ENCODE data around the gene GHRL.

The GHRL gene

DNA sequence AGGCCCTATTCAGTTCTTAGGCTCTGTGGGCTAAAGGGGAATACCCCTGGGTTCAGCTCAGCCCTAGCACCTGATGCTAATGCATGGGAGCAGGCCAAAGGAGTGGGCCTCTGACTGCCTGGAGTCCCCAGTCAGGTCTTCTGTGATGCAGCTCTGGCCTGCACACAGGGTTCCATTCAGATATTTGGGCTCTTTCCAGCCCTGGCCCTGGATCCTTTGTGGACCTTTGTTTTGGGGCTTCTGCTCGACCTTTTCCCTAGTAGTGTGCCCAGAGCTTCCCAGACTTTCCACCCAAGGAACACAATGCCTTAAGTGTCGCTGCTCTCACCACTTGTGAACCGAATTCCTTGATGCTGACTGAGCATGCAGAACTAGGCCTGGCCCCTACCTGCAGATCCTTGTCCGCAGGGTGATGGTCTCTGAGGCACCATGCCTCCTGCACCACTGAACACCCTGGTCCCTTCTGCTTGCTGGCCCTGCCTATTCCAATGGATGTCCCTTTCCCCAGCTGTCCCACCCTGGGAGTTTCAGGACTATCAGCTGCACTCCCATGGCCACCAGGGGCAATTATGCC is 23.1 kb upstream of the GHRL start:
- TF ChIP-seq, protein P1, sequence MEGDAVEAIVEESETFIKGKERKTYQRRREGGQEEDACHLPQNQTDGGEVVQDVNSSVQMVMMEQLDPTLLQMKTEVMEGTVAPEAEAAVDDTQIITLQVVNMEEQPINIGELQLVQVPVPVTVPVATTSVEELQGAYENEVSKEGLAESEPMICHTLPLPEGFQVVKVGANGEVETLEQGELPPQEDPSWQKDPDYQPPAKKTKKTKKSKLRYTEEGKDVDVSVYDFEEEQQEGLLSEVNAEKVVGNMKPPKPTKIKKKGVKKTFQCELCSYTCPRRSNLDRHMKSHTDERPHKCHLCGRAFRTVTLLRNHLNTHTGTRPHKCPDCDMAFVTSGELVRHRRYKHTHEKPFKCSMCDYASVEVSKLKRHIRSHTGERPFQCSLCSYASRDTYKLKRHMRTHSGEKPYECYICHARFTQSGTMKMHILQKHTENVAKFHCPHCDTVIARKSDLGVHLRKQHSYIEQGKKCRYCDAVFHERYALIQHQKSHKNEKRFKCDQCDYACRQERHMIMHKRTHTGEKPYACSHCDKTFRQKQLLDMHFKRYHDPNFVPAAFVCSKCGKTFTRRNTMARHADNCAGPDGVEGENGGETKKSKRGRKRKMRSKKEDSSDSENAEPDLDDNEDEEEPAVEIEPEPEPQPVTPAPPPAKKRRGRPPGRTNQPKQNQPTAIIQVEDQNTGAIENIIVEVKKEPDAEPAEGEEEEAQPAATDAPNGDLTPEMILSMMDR (IDR thresholded peaks at IDR 0.05; ENCODE audit: extremely low read depth, missing control alignments): no peak
- DNase-seq (ENCODE audit: low spot score): no peak

DNA sequence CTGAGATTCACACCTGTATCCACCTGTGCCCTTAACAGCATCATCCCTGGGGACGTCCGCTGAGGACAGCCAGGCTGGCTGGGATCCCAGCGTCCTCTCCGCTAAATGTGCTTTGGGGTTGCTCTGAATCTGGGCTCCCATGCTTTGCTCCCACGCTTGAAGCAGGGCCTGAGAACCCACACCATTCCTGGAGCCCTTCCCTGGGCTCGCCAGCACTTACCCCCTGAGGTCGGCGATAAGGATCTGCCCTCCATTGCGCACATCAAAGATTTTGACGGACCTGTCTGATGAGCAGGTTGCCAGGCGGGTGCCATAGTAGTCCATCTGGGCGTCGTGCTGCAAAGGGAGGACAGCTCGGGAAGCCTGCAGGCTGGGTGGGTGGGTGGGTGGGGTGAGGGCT is 22.4 kb upstream of the GHRL start:
- DNase-seq (ENCODE audit: low spot score): no peak
- TF ChIP-seq, protein P1 (IDR thresholded peaks at IDR 0.05; ENCODE audit: extremely low read depth, missing control alignments): no peak

GRCh38 chr3:10312861-10313260 is 20.1 kb upstream of the GHRL start:
- TF ChIP-seq, protein P1 (IDR thresholded peaks at IDR 0.05; ENCODE audit: extremely low read depth, missing control alignments): no peak
- DNase-seq (ENCODE audit: low spot score): no peak

DNA sequence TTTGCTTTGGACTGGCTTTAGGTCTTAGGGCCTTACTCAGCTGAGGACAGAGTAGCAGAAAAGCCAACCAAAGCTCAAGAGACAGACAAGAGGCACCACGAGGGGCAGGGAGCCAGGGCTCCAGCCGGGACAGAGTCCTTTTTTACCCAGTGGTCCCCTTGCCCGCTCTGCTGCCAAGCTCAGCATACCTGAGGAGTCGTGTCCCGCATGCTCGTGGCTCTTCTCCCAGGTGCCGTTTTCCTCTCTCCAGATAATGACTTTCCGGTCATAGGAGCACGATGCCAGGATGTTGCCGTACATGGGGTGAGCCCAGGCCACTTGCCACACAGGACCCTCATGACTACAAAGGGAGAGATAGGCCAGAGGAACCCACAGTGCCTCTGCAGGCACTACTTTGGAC is 19.6 kb upstream of the GHRL start:
- TF ChIP-seq, protein P1 (IDR thresholded peaks at IDR 0.05; ENCODE audit: extremely low read depth, missing control alignments): no peak
- no peak for DNase-seq (ENCODE audit: low spot score)

DNA sequence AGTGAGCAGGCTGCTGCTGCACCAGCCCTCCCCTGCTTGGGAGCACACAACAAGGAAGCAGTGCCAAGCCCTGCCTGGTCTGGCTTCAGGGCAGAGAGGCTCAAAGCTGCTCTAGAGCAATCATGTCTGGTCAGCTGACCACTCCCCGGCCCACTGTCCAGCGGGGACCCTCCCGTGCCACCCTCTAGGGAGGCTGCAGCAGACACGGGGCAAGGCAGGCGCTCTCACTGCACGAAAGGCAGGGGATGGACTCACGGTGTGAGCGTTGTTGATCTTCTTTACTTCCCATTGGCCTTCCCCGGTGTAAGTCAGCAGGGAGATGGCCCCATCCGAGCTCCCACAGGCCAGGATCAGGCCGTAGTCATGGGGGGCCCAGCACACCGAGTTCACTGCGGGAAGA is 19.0 kb upstream of the GHRL start:
- DNase-seq (ENCODE audit: low spot score): no peak
- TF ChIP-seq, protein P1 (IDR thresholded peaks at IDR 0.05; ENCODE audit: extremely low read depth, missing control alignments): no peak

DNA sequence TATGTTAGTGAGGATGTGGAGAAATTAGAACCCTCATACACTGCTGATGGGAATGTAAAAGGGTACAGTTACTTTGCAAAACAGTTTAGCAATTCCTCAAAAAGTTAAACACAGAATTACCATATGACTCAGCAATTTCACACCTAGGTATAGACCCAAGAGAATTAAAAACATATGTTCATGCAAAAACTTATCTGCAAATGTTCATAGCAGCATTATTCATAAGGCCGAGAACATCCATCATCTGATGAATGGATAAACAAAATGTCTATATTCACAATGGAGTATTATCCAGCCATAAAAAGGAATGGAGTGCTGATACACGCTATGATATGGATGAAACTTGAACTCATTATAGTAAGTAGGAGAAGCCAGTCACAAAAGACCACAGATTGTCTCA is 17.8 kb upstream of the GHRL start:
- DNase-seq (ENCODE audit: low spot score): no peak
- TF ChIP-seq, protein P1 (IDR thresholded peaks at IDR 0.05; ENCODE audit: extremely low read depth, missing control alignments): no peak

DNA sequence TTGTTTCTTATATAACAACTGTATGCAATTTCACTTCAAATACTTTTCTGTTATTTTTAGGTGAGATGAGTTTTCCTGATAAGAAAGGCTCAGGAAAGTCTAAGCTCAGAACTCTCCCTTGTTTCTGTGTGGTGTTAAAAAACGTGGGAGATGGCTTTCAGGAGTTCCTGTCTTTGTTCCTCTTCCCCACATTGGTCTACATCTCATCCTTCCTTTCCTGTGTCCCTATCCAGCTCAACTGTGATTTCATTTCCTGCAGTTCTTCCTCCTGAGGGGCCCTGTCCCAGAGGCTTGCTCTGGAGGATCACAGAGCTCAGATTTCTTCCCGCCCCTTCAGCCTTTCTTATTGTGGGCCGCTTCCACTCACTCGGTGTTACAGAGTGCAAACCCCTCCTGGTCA is 17.0 kb upstream of the GHRL start:
- no peak for DNase-seq (ENCODE audit: low spot score)
- TF ChIP-seq, protein P1 (IDR thresholded peaks at IDR 0.05; ENCODE audit: extremely low read depth, missing control alignments): no peak

Measured in GM20000 (cell line).